Stimulated activated CD4-positive, alpha-beta T cell treated with anti-CD3 and anti-CD28 coated beads, Interleukin-2, amount 100 ng/mL, for 4 hours (primary cell): Measurements from ENCODE around the gene SFXN3.

Experiments used
- DNase-seq: peaks from one replicate; pipeline ENCODE4 v3.0.0-alpha.2; 2020; ENCODE audit warnings: low read depth

The SFXN3 gene

DNA sequence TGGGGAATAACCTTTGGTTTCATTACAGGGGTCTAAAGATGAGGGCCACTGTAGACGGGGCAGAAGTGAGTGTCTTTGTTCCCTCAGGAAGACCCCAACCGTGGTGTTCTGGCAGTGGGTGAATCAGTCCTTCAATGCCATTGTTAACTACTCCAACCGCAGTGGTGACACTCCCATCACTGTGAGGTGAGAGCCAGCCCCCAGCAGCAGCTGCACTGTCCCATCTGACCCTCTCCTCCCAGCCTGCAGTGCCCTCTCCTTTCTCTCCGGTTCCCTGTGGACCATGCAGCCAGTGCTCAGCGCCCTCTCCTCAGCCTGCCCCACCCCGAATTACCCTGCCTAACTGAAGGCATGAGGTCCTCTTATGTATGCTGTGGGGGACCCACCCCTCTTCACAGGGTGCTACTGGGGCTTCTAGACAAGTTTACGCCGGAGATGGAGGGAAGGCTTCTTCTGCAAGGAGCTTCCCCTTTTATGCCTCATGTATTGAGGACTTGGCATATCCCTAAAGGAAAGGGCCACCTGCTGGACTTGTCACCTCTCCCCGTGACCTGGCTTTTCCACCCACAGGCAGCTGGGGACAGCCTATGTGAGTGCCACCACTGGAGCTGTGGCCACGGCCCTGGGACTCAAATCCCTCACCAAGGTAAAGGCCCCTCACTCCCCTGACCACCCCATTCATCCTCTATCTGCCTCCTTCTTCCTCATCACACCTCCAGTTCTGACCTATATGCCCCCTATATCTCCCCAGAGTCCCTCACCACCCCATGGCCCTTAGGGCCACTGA, 5.1 kb downstream of the SFXN3 start:
- no peak for DNase-seq

DNA sequence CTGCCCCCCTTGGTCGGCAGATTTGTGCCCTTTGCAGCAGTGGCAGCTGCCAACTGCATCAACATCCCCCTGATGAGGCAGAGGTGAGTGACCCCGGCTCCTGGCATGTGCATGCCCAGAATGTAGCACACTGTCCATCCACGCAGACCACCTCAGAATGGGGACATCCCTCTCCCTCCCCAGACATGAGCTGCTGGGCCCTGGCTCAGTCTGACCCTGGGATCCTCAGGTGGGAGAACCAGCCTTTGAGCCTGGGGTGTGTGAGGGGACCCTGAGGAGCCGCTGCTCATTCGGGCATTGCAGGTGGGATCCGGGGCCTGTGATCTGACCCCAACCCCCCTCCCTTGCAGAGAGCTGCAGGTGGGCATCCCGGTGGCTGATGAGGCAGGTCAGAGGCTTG, 5.7 kb downstream of the SFXN3 start:
- no peak for DNase-seq

DNA sequence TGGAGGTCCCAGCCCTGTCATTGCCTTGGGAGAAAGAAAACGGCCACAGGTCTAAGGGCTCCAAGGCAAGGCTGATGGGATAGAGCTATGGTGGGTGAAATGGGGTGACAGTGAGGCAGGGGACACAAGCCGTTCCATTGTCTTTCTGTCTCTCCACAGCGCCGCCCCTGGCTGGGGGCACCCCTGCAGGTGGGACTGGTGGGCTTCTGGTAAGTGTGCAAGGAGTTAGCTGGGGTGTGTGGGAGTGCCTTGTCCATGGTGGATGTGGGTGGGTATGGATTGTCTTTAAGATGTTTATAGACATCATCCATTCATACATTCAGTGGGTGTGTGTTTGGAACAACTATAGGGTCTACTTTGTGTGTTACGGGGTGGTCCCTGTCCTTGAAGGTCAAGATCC, 7.5 kb downstream of the SFXN3 start:
- DNase-seq: no peak

GRCh38 chr10:101040061-101040460, 9.0 kb downstream of the SFXN3 start:
- no peak for DNase-seq

DNA sequence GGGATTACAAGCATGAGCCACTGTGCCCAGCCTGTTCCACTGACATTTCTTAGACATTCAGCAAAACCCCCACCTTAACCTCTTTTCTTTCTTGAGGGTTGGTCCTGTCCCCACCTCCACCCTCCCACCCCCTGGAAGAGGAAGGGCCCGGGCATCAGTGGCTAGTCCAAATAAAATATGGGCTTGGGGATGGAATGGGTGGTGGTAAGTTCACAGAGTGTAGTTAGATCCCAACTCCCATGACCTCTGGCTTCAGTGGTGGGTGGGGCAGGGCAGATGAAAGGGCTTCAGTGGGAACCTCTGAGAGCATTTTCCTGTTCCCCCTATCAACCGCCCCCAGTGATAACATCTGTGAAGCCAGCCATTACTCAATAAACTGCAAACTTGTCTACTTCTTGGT, 9.8 kb downstream of the SFXN3 start:
- no peak for DNase-seq

DNA sequence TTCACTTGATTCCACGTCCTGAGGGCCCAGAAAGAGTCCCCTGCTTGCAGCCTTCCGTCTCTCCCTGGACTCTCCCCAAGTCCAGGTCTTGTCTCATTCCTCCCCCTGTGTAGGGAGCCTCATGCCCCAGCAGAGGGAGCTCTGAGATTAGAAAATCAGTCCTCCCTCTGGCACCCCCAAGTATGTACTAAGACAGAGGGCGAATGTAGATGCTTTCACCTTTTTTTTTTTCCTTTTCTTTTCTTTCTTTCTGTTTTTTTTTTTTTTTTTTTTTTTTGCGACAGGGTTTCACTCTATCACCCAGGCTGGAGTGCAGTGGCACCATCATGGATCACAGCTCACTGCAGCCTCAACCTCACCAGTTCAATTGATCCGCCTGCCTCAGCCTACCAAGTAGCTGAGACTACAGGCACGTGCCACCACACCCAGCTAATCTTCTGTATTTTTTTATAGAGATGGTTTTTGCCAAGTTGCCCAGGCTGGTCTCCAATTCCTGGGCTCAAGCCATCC, 10.3 kb downstream of the SFXN3 start:
- DNase-seq: peak; percentile 65

GRCh38 chr10:101042118-101042517, 11.1 kb downstream of the SFXN3 start:
- DNase-seq: no peak

GRCh38 chr10:101042667-101043362, 11.8 kb downstream of the SFXN3 start:
- peak; percentile 79 for DNase-seq

DNA sequence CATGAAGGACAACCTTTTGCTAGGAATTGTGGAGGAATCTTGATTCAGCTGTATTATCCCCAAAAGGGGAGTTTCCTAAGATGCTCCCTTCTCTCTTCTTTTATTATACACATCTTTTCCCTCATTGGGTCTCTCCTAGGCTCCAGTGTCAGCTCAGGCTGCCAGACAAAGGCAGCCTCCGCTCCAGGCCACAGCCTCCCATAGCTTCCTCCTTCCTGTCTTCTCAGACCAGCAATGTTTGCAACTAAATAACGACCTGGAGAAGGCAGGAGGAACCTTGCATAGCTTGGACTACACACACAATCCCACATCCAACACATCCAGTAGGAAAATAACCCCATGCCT, 12.3 kb downstream of the SFXN3 start:
- DNase-seq: no peak

DNA sequence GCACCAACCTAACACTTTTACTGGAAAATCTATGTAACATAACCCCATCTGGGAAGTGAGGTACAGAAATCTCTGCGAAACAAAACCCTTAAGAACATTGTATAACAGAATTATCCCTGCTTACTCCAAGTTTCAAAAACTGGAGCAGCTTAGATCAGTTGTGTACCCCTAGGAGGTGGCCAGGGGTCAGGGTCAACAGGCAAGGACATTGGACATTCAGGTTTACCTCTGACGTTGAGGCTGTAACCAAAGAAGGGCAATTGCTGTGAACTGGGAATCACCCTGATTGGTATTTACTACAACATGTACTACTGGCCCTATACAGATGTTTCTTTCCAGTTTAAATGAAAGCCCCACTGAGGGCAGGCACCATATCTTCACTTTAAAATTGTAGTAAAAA, 13.1 kb downstream of the SFXN3 start:
- DNase-seq: no peak

DNA sequence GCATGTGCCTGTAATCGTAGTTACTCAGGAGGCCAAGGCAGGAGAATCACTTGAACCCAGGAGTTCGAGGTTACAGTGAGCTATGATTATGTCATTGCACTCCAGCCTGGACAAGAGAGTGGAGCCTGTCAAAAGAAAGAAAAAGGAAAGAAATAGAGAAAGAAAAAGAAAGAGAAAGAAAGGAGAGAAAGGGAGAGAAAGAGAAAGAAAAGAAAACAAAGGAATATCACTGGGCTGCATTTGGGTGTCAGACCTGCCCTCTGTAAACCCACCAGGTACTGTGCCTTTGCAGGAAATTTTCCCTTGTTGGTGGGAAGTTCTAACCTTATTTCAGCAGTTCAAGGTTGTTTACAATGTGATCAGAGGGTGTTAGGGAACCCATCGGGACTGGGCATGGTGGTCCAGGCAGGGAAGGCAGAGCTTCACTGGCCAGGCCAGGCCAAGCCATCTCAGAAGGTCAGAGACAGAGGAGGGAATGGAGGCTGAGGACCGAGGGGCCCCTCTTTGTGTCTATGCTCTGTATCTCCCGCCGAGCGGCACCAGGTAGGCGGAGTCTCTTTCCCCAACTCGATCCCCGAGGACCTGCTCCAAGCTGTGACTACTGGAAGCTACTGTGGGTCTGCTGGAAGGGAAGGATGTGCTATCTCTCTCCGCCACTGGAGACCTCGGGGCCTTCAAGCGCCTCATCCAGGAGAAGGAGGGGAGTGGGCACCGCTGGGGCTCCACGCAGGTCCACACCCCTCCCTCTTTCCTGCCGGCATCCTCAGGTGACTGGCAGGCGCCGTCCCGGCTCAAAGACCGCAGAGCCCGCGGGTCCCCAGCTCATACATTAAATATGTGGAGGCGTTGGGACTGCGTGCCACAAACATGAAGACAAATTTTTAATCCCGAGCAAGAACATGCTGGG, 15.6 kb downstream of the SFXN3 start:
- no peak for DNase-seq

- no peak for DNase-seq
Measured at GRCh38 chr10:101047268-101047667, 16.2 kb downstream of the SFXN3 start.

- DNase-seq: no peak
Measured at GRCh38 chr10:101047961-101048892, 17.2 kb downstream of the SFXN3 start.

GRCh38 chr10:101050208-101051069, 19.4 kb downstream of the SFXN3 start:
- peak; percentile 59 for DNase-seq

- DNase-seq: no peak
Measured at GRCh38 chr10:101052285-101052684, 21.3 kb downstream of the SFXN3 start.

- DNase-seq: no peak
Measured at GRCh38 chr10:101053516-101053915, 22.5 kb downstream of the SFXN3 start.

- DNase-seq: no peak
Measured at GRCh38 chr10:101054351-101054750, 23.3 kb downstream of the SFXN3 start.

- DNase-seq: no peak
Measured at GRCh38 chr10:101054876-101055275, 23.8 kb downstream of the SFXN3 start.

DNA sequence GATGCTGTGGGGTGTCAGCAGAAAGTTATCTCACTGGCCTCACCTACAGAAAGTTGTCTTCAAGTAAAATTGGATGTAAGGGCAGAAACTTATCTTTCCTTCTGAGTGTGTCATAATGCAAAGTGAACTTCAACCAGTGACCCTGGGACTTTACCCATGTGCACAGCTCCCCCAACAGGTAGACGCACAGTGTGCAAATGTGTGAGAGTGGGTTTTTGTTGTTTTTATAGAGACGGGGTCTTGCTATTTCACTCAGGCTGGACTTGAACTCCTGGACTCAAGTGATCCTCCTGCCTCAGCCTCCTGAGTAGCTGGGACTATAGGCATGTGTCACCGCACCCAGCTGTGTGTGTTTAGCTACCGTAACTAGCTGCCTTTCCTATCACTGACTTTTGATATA, 24.4 kb downstream of the SFXN3 start:
- DNase-seq: no peak

DNA sequence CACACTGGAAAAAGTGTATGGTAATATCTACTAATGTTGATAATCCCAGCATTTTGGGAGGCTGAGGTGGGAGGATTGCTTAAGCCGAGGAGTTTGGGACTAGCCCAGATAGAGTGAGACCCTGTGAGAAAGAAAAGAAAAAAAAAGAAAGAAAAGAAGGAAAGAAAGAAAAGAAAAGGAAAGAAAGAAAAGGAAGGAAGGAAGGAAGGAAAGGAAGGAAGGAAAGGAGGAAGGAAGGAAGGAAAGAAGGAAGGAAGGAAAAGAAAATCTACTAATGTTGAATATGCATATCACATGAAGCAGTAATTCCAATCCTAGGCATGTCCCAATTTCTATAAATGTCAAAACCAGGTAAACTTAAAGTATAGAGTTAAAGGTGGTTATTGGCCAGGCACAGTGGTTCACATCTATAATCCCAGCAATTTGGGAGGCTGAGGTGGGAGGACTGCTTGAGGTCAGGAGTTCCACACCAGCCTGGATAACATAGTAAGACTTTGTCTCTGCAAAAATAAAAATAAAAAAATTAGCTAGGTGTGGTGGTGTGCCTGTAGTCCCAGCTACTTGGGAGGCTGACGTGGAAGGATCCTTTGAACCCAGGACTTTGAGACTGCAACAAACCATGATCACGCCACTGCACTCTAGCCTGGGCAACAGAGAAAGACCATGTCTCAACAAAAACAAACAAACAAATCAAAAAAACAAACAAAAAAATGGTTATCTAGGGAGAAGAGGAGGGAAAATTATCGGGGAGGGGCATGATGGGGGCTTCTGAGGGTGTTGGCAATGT, 25.5 kb downstream of the SFXN3 start:
- no peak for DNase-seq
